Sigmoid colon (tissue), 4 donors: ENCODE measurements around the gene CYP8B1.

ENCODE experiments used
- CTCF ChIP-seq, 4 experiments: fragments of 450-650 bp in 3 of 4; fragments of 200-600 bp in 1 of 4; IDR thresholded peaks; one replicate each; pipeline ENCODE4 v1.5.1; 2016 to 2019; ENCODE audit warnings: antibody characterized with exemption in 4 of 4, mild to moderate bottlenecking in 3 of 4, moderate library complexity in 2 of 4
- EP300 ChIP-seq, 4 donors: sonication (generic); formaldehyde crosslinking; IDR thresholded peaks; one replicate each; pipeline ENCODE4 v1.6.1; 2017; ENCODE audit warnings: antibody characterized with exemption in 4 of 4
- POLR2AphosphoS5 ChIP-seq, 4 donors: sonication (generic); formaldehyde crosslinking; IDR thresholded peaks; one replicate each; pipeline ENCODE4 v1.6.1; 2017; ENCODE audit warnings: antibody characterized with exemption in 4 of 4

GRCh38 chr3:42906070-42906847, 30.6 kb upstream of the CYP8B1 start, which contains the start of gene ZNF662:
- TF ChIP-seq CTCF (IDR thresholded peaks at IDR 0.05) (no peak), EP300 (IDR thresholded peaks at IDR 0.05) (no peak), POLR2AphosphoS5 (IDR thresholded peaks at IDR 0.05) (peak in 2 of 4 donors; percentile 54 to 63)
